ENCODE results near the gene CLDN9.
"Not testable (repeated sequence)": the region's sequence is repeated elsewhere in the genome, so short reads cannot be mapped to it uniquely, and the experiment has no call there.

DNA sequence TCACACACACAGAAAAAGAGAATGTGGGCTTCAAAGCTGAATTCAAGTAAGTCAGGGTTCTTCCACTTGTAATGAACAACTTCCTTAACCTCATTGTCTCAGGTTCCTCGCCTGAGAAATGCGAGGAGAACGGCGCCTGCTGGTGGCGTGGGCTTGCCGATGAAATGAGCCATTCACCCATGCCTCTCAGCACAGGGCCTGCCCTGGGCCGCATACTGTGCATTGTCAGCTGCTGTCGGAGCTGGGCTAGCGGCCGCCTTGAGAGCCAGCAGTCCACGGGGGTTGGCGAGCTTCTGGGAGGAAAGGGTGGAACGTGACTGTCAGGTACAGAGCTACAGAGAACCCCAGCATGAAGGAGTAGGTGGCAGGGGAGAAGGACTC lies 40.6 kb downstream of the CLDN9 start:
- not testable (repeated sequence) for TF ChIP-seq POLR2A, TAF1, POLR2AphosphoS5 (IDR thresholded peaks at IDR 0.05; ENCODE audit: low read depth, low read length)
